ENCODE results near the gene SLC25A3. TPM values are rescaled to one million over a fixed set of nuclear protein-coding genes. Genes with fewer than 3 reads are reported as not detected.
"Not testable (repeated sequence)": the region's sequence is repeated elsewhere in the genome, so short reads cannot be mapped to it uniquely, and the experiment has no call there.

SLC25A3 gene
- total and polyA plus RNA-seq, 2 experiments from 2014 or later: 804 to 1,140 TPM

DNA sequence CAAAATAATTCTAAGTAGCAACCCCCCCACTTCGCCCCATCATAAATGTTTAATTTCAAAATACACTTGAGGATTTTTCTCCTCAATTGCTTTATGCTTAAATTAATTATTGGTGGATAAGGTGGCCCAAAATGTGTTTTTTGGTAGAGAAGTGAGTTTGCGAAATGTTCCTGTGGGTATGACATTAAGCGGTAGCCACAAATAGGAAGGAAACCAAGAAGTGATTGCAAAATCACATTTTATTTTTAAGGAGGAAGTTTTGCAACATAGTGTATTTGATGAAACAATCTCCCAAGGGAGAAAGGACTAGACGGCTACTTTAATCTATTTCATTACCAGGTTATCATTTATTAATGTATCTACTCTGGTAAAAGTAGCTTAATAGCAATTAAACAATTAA is 25.5 kb downstream of the SLC25A3 start:
- TF ChIP-seq CTCF (IDR thresholded peaks at IDR 0.05; ENCODE audit: low read depth, low read length): no peak
- Histone ChIP-seq H3K27me3 (no peaks in the 10 kb centered on the region), H3K36me3 (peaks cover 2% of the 10 kb centered on the region), H3K4me1 (ENCODE audit: low read depth) (no peaks in the 10 kb centered on the region), H3K9me3 (ENCODE audit: low read depth) (no peaks in the 10 kb centered on the region), H3K4me3 (no peak overlapping the region), H3K27ac (no peak overlapping the region)
- DNase-seq (ENCODE audit: low read depth in 1 of 2, low spot score in 1 of 2): peak in 1 of 2 donors; percentile 85

DNA sequence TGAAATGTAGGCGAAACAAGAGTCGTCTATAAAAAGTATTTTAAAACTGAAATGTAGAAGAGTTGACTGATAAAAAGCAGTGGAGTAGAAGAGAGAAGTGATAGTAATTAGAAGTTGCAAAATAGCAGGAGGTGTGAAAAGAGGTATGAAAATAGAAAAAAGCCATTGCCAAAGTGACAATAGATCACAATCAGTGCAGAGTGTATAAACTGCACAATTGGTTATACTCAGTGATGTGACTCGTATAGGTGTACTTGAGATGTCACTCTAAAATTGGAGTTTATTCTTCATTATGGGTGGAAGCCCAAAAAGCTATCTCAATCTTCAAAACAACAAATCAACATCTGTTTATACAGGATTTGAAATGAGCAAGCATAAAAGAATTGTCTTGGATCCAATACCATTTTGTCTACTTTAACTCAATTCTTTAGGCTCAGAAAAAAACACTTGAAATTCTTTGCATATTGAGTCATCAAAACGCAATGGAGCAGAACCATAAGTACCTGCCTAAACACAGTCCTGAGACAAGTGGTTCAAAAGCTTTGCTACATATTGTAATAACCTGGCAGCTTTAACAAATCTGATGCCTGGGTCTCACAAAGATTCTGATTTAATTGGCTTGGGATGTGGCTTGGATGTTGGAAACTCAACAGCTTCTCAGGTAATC is 42.3 kb downstream of the SLC25A3 start:
- Histone ChIP-seq H3K4me3 (no peak overlapping the region), H3K9me3 (ENCODE audit: low read depth) (no peaks in the 10 kb centered on the region), H3K36me3 (no peaks in the 10 kb centered on the region), H3K27ac (peak overlapping the region; percentile 2), H3K27me3 (no peaks in the 10 kb centered on the region), H3K4me1 (ENCODE audit: low read depth) (no peaks in the 10 kb centered on the region)
- DNase-seq (ENCODE audit: low read depth in 1 of 2, low spot score in 1 of 2): peak; percentile 11 to 62
- TF ChIP-seq CTCF (IDR thresholded peaks at IDR 0.05; ENCODE audit: low read depth, low read length): no peak

GRCh38 chr12:98637068-98637467 is 43.6 kb downstream of the SLC25A3 start:
- H3K27ac ChIP-seq: no peak overlapping the region
- H3K36me3 ChIP-seq: no peaks in the 10 kb centered on the region
- H3K4me3 ChIP-seq: no peak overlapping the region
- TF ChIP-seq CTCF (IDR thresholded peaks at IDR 0.05; ENCODE audit: low read depth, low read length): no peak
- no peaks in the 10 kb centered on the region for H3K27me3 ChIP-seq
- H3K4me1 ChIP-seq (ENCODE audit: low read depth): no peaks in the 10 kb centered on the region
- no peaks in the 10 kb centered on the region for H3K9me3 ChIP-seq (ENCODE audit: low read depth)
- no peak for DNase-seq (ENCODE audit: low read depth in 1 of 2, low spot score in 1 of 2)

DNA sequence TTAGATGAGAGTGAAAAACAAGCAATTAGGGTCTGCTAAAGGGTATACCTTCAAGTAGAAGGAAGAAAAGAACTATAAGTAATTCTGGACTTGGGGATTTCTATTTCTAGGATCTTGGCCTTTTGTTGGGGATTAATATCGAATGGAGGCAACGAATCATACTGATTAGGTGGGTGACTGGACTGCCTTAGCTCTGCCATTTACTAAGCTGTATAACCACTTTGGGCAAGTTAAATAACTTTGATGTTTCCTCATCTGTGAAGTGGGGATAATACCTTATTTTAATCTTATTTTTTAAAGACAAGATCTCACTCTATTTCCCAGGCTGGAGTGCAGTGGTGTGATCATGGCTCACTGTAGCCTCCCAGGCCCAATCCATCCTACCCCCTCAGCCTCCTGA is 44.5 kb downstream of the SLC25A3 start:
- no peak overlapping the region for H3K4me3 ChIP-seq
- no peak for DNase-seq (ENCODE audit: low read depth in 1 of 2, low spot score in 1 of 2)
- no peaks in the 10 kb centered on the region for H3K4me1 ChIP-seq (ENCODE audit: low read depth)
- H3K27ac ChIP-seq: no peak overlapping the region
- H3K27me3 ChIP-seq: no peaks in the 10 kb centered on the region
- no peaks in the 10 kb centered on the region for H3K36me3 ChIP-seq
- no peaks in the 10 kb centered on the region for H3K9me3 ChIP-seq (ENCODE audit: low read depth)
- no peak for TF ChIP-seq CTCF (IDR thresholded peaks at IDR 0.05; ENCODE audit: low read depth, low read length)

DNA sequence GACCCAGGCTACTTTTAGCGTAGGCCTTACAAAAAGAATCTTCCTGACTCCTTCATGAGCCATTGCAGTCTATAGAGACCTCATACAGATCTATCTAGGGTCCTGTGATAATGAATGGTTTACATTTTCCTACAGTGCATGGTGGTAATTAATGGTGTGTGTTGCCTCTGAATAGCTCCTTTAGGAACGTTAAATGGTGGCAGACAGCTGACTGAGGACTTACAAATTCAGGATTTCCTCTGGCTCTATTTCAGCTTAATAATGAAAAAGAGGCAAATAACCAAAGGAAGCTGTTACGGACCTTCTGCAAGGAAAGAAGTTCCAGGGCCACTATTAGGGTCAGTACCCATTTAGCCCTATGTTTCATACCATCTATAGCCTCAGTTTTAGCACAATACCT is 46.0 kb downstream of the SLC25A3 start:
- Histone ChIP-seq H3K9me3 (ENCODE audit: low read depth) (no peaks in the 10 kb centered on the region), H3K4me3 (no peak overlapping the region), H3K27ac (no peak overlapping the region), H3K4me1 (ENCODE audit: low read depth) (peaks cover 5% of the 10 kb centered on the region), H3K27me3 (no peaks in the 10 kb centered on the region), H3K36me3 (no peaks in the 10 kb centered on the region)
- no peak for DNase-seq (ENCODE audit: low read depth in 1 of 2, low spot score in 1 of 2)
- no peak for TF ChIP-seq CTCF (IDR thresholded peaks at IDR 0.05; ENCODE audit: low read depth, low read length)

DNA sequence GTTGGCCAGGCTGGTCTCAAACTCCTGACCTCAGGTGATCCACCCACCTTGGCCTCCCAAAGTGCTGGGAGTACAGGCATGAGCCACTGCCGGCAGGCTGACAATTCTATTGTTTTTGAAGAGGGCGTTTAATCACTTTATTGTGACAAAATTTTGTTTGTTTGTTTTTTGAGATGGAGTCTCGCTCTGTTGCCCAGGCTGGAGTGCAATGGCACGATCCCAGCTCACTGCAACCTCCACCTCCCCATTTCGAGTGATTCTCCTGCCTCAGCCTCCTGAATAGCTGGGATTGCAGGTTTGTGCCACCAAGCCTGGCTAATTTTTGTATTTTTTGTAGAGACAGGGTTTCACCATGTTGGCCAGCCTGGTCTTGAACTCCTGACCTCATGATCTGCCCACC is 49.3 kb downstream of the SLC25A3 start:
- H3K4me1 ChIP-seq (ENCODE audit: low read depth); H3K27me3 ChIP-seq; H3K36me3 ChIP-seq; H3K27ac ChIP-seq; DNase-seq (ENCODE audit: low read depth in 1 of 2, low spot score in 1 of 2); H3K4me3 ChIP-seq; H3K9me3 ChIP-seq (ENCODE audit: low read depth): not testable (repeated sequence)
